GM12891 (cell line): ENCODE data around the gene TBC1D22A.

Experiments used
- POLR2A ChIP-seq: IDR thresholded peaks from 2 replicates; pipeline ENCODE4 v1.6.1; 2011; ENCODE audit warnings: low read depth, low read length, control low read depth
- POLR2AphosphoS5 ChIP-seq: IDR thresholded peaks from 2 replicates; pipeline ENCODE4 v1.6.1; 2011; ENCODE audit warnings: low read depth, low read length, control low read depth

- TF ChIP-seq POLR2A (no peak), POLR2AphosphoS5 (no peak)
Measured at GRCh38 chr22:46856661-46857060, 94.2 kb downstream of the TBC1D22A start.
